B cell (primary cell): ENCODE data around the gene AK4. TPM values are rescaled to one million over a fixed set of nuclear protein-coding genes. Genes with fewer than 3 reads are reported as not detected.

Experiments used
- ATAC-seq: fragments of 200-7000 bp; cut with Tn5 transposase; one replicate; pipeline ENCODE4 v1.10.0; 2021; ENCODE audit warnings: low read depth, mild to moderate bottlenecking, moderate number of reproducible peaks, moderate library complexity
- CTCF ChIA-PET: fragments of 350-600 bp; sonication (Branson Sonifier 250); formaldehyde crosslinking; loops from one replicate; lab custom pipeline; 2021; ENCODE audit warnings: antibody characterized with exemption, inconsistent platforms; lab: Charles Lee
- POLR2A ChIA-PET: fragments of 350-600 bp; sonication (Branson Sonifier 250); formaldehyde crosslinking; loops from one replicate; lab custom pipeline; 2021; ENCODE audit warnings: antibody characterized with exemption; lab: Charles Lee
- DNase-seq: peaks from one replicate; pipeline ENCODE4 v3.0.0; 2013
- H2AFZ ChIP-seq: 2 replicates; pipeline ENCODE4 v1.6.1; 2012; ENCODE audit warnings: mild to moderate bottlenecking, low read depth, low read length; ENCODE audit not compliant: insufficient read depth, poor library complexity, severe bottlenecking
- H3K27ac ChIP-seq, 2 donors: 1 replicate in 1 of 2; 2 replicates in 1 of 2; pipeline ENCODE4 v1.5.1; 2012 to 2013; ENCODE audit warnings: low read length in 2 of 2, mild to moderate bottlenecking in 2 of 2, moderate library complexity in 1 of 2
- H3K27me3 ChIP-seq, 4 experiments: fragments of 200-600 bp in 1 of 4; sonication (generic) in 1 of 4; replicated peaks in 1 of 4; 1 replicate in 2 of 4; 2 replicates in 2 of 4; pipeline versions ENCODE4 v1.6.1 to v1.7.0; 2013 to 2016; ENCODE audit warnings: low read length in 3 of 4, mild to moderate bottlenecking in 2 of 4, mixed read lengths in 1 of 4, moderate library complexity in 1 of 4; ENCODE audit not compliant: insufficient read depth in 4 of 4, control insufficient read depth in 3 of 4; ENCODE audit errors: control extremely low read depth in 1 of 4
- H3K36me3 ChIP-seq, 2 experiments: replicated peaks in 1 of 2; 1 replicate in 1 of 2; 2 replicates in 1 of 2; pipeline versions ENCODE4 v1.6.1 to v1.7.1; 2013; ENCODE audit warnings: low read length in 1 of 2; ENCODE audit not compliant: insufficient read depth in 2 of 2, control insufficient read depth in 1 of 2; ENCODE audit errors: control extremely low read depth in 1 of 2, extremely low read depth in 1 of 2
- H3K4me1 ChIP-seq, 2 donors: fragments of 200-600 bp in 1 of 2; sonication (generic) in 1 of 2; 1 replicate in 1 of 2; 2 replicates in 1 of 2; pipeline versions ENCODE4 v1.5.1 to v1.6.1; 2013 to 2017; ENCODE audit warnings: low read length in 2 of 2; ENCODE audit not compliant: control insufficient read depth in 2 of 2, insufficient read depth in 2 of 2
- H3K4me2 ChIP-seq: replicated peaks from 2 replicates; pipeline ENCODE3; 2012; ENCODE audit warnings: mild to moderate bottlenecking, low read depth, low read length; ENCODE audit not compliant: poor library complexity, severe bottlenecking
- H3K4me3 ChIP-seq, 5 experiments: fragments of 200-600 bp in 1 of 5; sonication (generic) in 1 of 5; 1 replicate in 3 of 5; 2 replicates in 2 of 5; pipeline versions ENCODE4 v1.5.1 to v1.7.0; 2011 to 2016; ENCODE audit warnings: low read length in 4 of 5, mild to moderate bottlenecking in 4 of 5, low read depth in 2 of 5, control low read depth in 1 of 5, moderate library complexity in 1 of 5; ENCODE audit not compliant: insufficient read depth in 1 of 5; ENCODE audit errors: control extremely low read depth in 1 of 5, extremely low read depth in 1 of 5
- H3K79me2 ChIP-seq: fragments of 200-600 bp; sonication (generic); one replicate; pipeline ENCODE4 v1.6.0; 2016; ENCODE audit warnings: low read length; ENCODE audit not compliant: control insufficient read depth, insufficient read depth
- H3K9ac ChIP-seq: fragments of 200-600 bp; sonication (generic); 2 replicates; pipeline ENCODE4 v1.6.1; 2017; ENCODE audit warnings: mild to moderate bottlenecking, low read length, moderate library complexity
- H3K9me3 ChIP-seq, 3 donors: one replicate each; pipeline versions ENCODE4 v1.6.1 to v1.7.1; 2013; ENCODE audit warnings: low read length in 2 of 3; ENCODE audit not compliant: control insufficient read depth in 2 of 3, insufficient read depth in 1 of 3; ENCODE audit errors: control extremely low read depth in 1 of 3
- H4K20me1 ChIP-seq: 2 replicates; pipeline ENCODE4 v1.6.0; 2012; ENCODE audit warnings: mild to moderate bottlenecking, low read length; ENCODE audit not compliant: insufficient read depth, control insufficient read depth, poor library complexity, severe bottlenecking
- H3K27ac Mint-ChIP-seq: one replicate; pipeline ENCODE4 v1.8.0; 2021; ENCODE audit warnings: mixed read lengths
- H3K27me3 Mint-ChIP-seq: one replicate; pipeline ENCODE4 v1.8.0; 2021; ENCODE audit warnings: mixed read lengths
- H3K4me1 Mint-ChIP-seq: one replicate; pipeline ENCODE4 v1.8.0; 2021; ENCODE audit warnings: mixed read lengths
- H3K4me3 Mint-ChIP-seq: one replicate; pipeline ENCODE4 v1.8.0; 2021; ENCODE audit warnings: mixed read lengths
- H3K9me3 Mint-ChIP-seq: one replicate; pipeline ENCODE4 v1.8.0; 2022; ENCODE audit warnings: mixed read lengths; ENCODE audit not compliant: insufficient read depth
- CTCF ChIP-seq: fragments of 200-600 bp; IDR thresholded peaks from one replicate; pipeline ENCODE4 v1.8.0; 2022; ENCODE audit warnings: antibody characterized with exemption, mild to moderate bottlenecking
- EZH2 ChIP-seq: IDR thresholded peaks from 2 replicates; pipeline ENCODE4 v1.6.1; 2012; ENCODE audit warnings: borderline replicate concordance, low read depth, mild to moderate bottlenecking, moderate library complexity, low read length; ENCODE audit not compliant: insufficient read depth, poor library complexity, severe bottlenecking
- WGBS: methylation state at CpG from one replicate; pipeline ENCODE4 v1.1.5; 2013; ENCODE audit warnings: missing lambda C conversion rate; ENCODE audit not compliant: insufficient coverage; 5-methylcytosine and 5-hydroxymethylcytosine counted together
- intact Hi-C: fragments of 100-400 bp; cut with micrococcal nuclease; formaldehyde crosslinking; loops from one replicate; pipeline ENCODE4 v1.10.0; 2022
- polyA plus RNA-seq: library from polyadenylated mRNA; depleted of rRNA; stranded (reverse); fragments of >200 nt; gene quantifications from 2 replicates; pipeline ENCODE4 v1.2.3, GENCODE V29; 2012
- total RNA-seq, 2 donors: library from RNA; stranded (reverse); fragments of 120-200 nt in 1 of 2; gene quantifications; 1 replicate in 1 of 2; 2 replicates in 1 of 2; pipeline versions ENCODE4 v1.2.3 to v1.2.4, GENCODE V29; 2013 to 2022

The AK4 gene
- total and polyA plus RNA-seq, 2 donors (not counting 1 experiment from before 2014, with no cell fraction given): 0.34 TPM; not detected in 1

- H4K20me1 ChIP-seq: no peaks in the 10 kb centered on the region
- POLR2A ChIA-PET: no interaction called here
- H3K27ac Mint-ChIP-seq: no peak overlapping the region
- H3K36me3 ChIP-seq: no peaks in the 10 kb centered on the region
- H3K9me3 ChIP-seq: no peaks in the 10 kb centered on the region
- no peak overlapping the region for H2AFZ ChIP-seq
- no peaks in the 10 kb centered on the region for H3K9me3 Mint-ChIP-seq
- TF ChIP-seq CTCF: no peak
- no peak for TF ChIP-seq EZH2
- no peak overlapping the region for H3K27ac ChIP-seq
- H3K79me2 ChIP-seq: no peaks in the 10 kb centered on the region
- no peak overlapping the region for H3K4me3 ChIP-seq
- WGBS: 98% methylated on average over 20 of the region's 23 CpGs
- no peak overlapping the region for H3K4me2 ChIP-seq
- no peak overlapping the region for H3K4me3 Mint-ChIP-seq
- CTCF ChIA-PET: no interaction called here
- DNase-seq (no peak), ATAC-seq (no peak)
- H3K4me1 Mint-ChIP-seq: peaks cover 17% of the 10 kb centered on the region
- H3K27me3 Mint-ChIP-seq: peaks cover 38% of the 10 kb centered on the region
- no peak overlapping the region for H3K9ac ChIP-seq
- intact Hi-C loops: no loop called here
- peaks cover 11 to 14% of the 10 kb centered on the region in 2 donors for H3K4me1 ChIP-seq
- peaks cover 0 to 32% (median 17%) of the 10 kb centered on the region in 4 experiments for H3K27me3 ChIP-seq
Measured at GRCh38 chr1:65150583-65151263, 2.7 kb downstream of the AK4 start.

GRCh38 chr1:65151641-65152040, 3.6 kb downstream of the AK4 start:
- CTCF ChIA-PET: no interaction called here
- H4K20me1 ChIP-seq: no peaks in the 10 kb centered on the region
- no peak for DNase-seq
- no peak overlapping the region for H3K27ac ChIP-seq
- H3K27ac Mint-ChIP-seq: no peak overlapping the region
- no peaks in the 10 kb centered on the region for H3K9me3 ChIP-seq
- ATAC-seq: no peak
- no peak overlapping the region for H3K4me3 Mint-ChIP-seq
- no CpG with 5 or more reads among the region's 1 CpG for WGBS
- H3K27me3 ChIP-seq: peaks cover 0 to 25% (median 14%) of the 10 kb centered on the region in 4 experiments
- H3K27me3 Mint-ChIP-seq: peaks cover 30% of the 10 kb centered on the region
- no peaks in the 10 kb centered on the region for H3K79me2 ChIP-seq
- intact Hi-C loops: no loop called here
- H3K4me1 Mint-ChIP-seq: peaks cover 17% of the 10 kb centered on the region
- H2AFZ ChIP-seq: no peak overlapping the region
- no peaks in the 10 kb centered on the region for H3K9me3 Mint-ChIP-seq
- POLR2A ChIA-PET: no interaction called here
- H3K9ac ChIP-seq: no peak overlapping the region
- TF ChIP-seq CTCF (no peak), EZH2 (no peak)
- H3K4me3 ChIP-seq: no peak overlapping the region
- H3K4me2 ChIP-seq: no peak overlapping the region
- no peaks in the 10 kb centered on the region for H3K36me3 ChIP-seq
- H3K4me1 ChIP-seq: peaks cover 11 to 14% of the 10 kb centered on the region in 2 donors
